Measurements from ENCODE around the gene PRDM16. TPM values are rescaled to one million over a fixed set of nuclear protein-coding genes. Genes with fewer than 3 reads are reported as not detected.

Gene PRDM16
- total and polyA plus RNA-seq, 2 of the 8 experiments (the other 6 are each of a cell fraction or from before 2014, with no cell fraction given): 0.39 to 0.43 TPM

DNA sequence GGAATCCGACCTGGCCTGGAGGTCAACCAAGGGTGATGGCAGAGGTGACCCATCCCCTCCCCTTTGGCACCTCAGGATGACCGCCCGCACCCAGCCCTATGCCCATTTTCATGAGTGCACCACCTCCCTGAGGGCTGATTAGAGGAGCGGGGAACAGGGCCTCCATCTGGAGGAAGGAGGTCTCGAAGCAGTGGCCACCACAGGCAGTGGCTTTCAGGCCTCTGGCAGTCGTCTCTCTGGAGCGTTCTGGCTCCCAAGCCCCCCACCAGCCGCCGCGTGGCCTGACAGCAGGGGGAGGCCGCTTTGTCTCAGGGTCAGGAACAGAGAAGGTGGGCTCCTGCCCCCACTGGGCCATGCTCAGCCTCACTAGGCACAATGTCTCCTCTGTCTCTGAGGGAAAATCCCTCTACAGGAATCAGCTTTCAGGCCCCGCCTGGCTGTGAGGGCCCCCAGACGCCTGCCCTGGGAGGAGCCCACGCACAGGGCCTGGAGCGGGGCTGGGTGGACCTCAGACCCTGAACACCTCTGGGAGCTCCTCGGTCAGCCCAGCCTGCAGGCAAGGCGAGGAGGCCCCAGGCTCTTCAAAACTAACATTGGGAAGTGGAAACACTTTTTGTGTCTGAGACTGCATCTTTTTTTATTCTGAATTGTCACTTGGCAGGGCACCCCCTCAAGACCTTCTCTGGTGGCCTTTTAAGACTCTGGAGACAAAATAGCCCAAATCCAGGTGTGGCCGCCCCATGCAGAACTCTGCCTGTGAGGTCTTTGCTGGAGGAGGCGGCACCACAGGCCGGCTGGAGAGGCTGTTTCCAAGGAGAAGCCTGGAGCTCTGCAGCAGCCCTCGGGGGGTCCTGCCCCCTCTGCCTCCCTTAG, 257.7 kb downstream of the PRDM16 start (continued):
- no peak for TF ChIP-seq SIN3A (conservative IDR thresholded peaks at IDR 0.05 in 1 of 2, IDR thresholded peaks at IDR 0.05 in 1 of 2; ENCODE audit: low read depth in 1 of 2, low read length in 2 of 2)
- TF ChIP-seq, protein P1, sequence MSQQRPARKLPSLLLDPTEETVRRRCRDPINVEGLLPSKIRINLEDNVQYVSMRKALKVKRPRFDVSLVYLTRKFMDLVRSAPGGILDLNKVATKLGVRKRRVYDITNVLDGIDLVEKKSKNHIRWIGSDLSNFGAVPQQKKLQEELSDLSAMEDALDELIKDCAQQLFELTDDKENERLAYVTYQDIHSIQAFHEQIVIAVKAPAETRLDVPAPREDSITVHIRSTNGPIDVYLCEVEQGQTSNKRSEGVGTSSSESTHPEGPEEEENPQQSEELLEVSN (IDR thresholded peaks at IDR 0.05): no peak
- TF ChIP-seq CTBP2 (IDR thresholded peaks at IDR 0.05; ENCODE audit: borderline replicate concordance, insufficient read depth, insufficient read length, low read length): no peak
- TF ChIP-seq ATF2 (IDR thresholded peaks at IDR 0.05; ENCODE audit: low read length): no peak
- no peak for TF ChIP-seq POLR2A (IDR thresholded peaks at IDR 0.05; ENCODE audit: control extremely low read depth in 1 of 2, low read depth in 2 of 2, low read length in 2 of 2)
- no peak for TF ChIP-seq TBP (IDR thresholded peaks at IDR 0.05; ENCODE audit: low read depth, low read length)
- no peak for TF ChIP-seq BCL11A (IDR thresholded peaks at IDR 0.05; ENCODE audit: low read depth in 2 of 2, low read length in 2 of 2)

Measured in H1 (cell line).